WTC11 (cell line): ENCODE data around the gene ZNF521. TPM values are rescaled to one million over a fixed set of nuclear protein-coding genes. Genes with fewer than 3 reads are reported as not detected.

ENCODE experiments used
- ATAC-seq: fragments of 200-7000 bp; cut with Tn5 transposase; 2 replicates; pipeline ENCODE4 v1.10.0; 2021; ENCODE audit warnings: mild to moderate bottlenecking, moderate library complexity
- CTCF ChIA-PET: fragments of 300-600 bp; sonication (Branson Sonifier 250); formaldehyde crosslinking; loops from one replicate; lab custom pipeline; 2021; ENCODE audit warnings: antibody characterized with exemption; lab: Charles Lee
- POLR2A ChIA-PET: fragments of 350-600 bp; sonication (Branson Sonifier 250); formaldehyde crosslinking; loops from one replicate; lab custom pipeline; 2021; ENCODE audit warnings: antibody characterized with exemption; lab: Charles Lee
- DNase-seq: peaks from one replicate; pipeline ENCODE4 v3.0.0; 2021; ENCODE audit warnings: low spot score
- H3K27ac Mint-ChIP-seq: 2 replicates; pipeline ENCODE4 v1.8.0; 2021; ENCODE audit warnings: mixed read lengths
- H3K27me3 Mint-ChIP-seq: 2 replicates; pipeline ENCODE4 v1.8.0; 2021; ENCODE audit warnings: low read depth, mild to moderate bottlenecking, moderate library complexity, mixed read lengths
- H3K36me3 Mint-ChIP-seq: 2 replicates; pipeline ENCODE4 v1.8.0; 2021; ENCODE audit warnings: mixed read lengths
- H3K4me1 Mint-ChIP-seq: 2 replicates; pipeline ENCODE4 v1.8.0; 2022; ENCODE audit warnings: mixed read lengths
- H3K4me3 Mint-ChIP-seq: 2 replicates; pipeline ENCODE4 v1.8.0; 2021; ENCODE audit warnings: mild to moderate bottlenecking, moderate library complexity, mixed read lengths
- H3K9me3 Mint-ChIP-seq: 2 replicates; pipeline ENCODE4 v1.8.0; 2021; ENCODE audit warnings: mixed read lengths
- ATF1 ChIP-seq: sonication (generic); formaldehyde crosslinking; IDR thresholded peaks from 2 replicates; pipeline ENCODE4 v1.8.1; 2023; ENCODE audit warnings: mild to moderate bottlenecking, moderate library complexity, missing genetic modification reagents
- CBFB ChIP-seq: sonication (generic); formaldehyde crosslinking; IDR thresholded peaks from 2 replicates; pipeline ENCODE4 v1.8.1; 2022; ENCODE audit warnings: mild to moderate bottlenecking, low read depth, missing genetic modification reagents
- EMX1 ChIP-seq: fragments of 250-450 bp; sonication (Bioruptor Pico); IDR thresholded peaks from 2 replicates; pipeline ENCODE4 v1.8.0; 2021; ENCODE audit warnings: mild to moderate bottlenecking
- FOXK1 ChIP-seq: sonication (generic); formaldehyde crosslinking; IDR thresholded peaks from 2 replicates; pipeline ENCODE4 v1.8.0; 2022; ENCODE audit warnings: mild to moderate bottlenecking, moderate library complexity, missing genetic modification reagents
- GTF2I ChIP-seq: fragments of 250-450 bp; sonication (Bioruptor Pico); conservative IDR thresholded peaks from 2 replicates; pipeline ENCODE4 v1.4.0; 2021; ENCODE audit warnings: mild to moderate bottlenecking
- HMGA2 ChIP-seq: fragments of 250-450 bp; sonication (Bioruptor Pico); IDR thresholded peaks from 2 replicates; pipeline ENCODE4 v1.4.0; 2021; ENCODE audit warnings: mild to moderate bottlenecking, moderate library complexity
- SMAD3 ChIP-seq: sonication (generic); formaldehyde crosslinking; IDR thresholded peaks from 2 replicates; pipeline ENCODE4 v1.8.0; 2022; ENCODE audit warnings: missing genetic modification reagents, mild to moderate bottlenecking, borderline replicate concordance
- SP1 ChIP-seq: sonication (generic); formaldehyde crosslinking; conservative IDR thresholded peaks from 2 replicates; pipeline ENCODE4 v1.8.1; 2022; ENCODE audit warnings: missing genetic modification reagents
- TEAD1 ChIP-seq: sonication (generic); formaldehyde crosslinking; IDR thresholded peaks from 2 replicates; pipeline ENCODE4 v1.8.0; 2022; ENCODE audit warnings: mild to moderate bottlenecking, missing genetic modification reagents
- ZNF121 ChIP-seq: sonication (generic); formaldehyde crosslinking; IDR thresholded peaks from 2 replicates; pipeline ENCODE4 v1.8.0; 2023; ENCODE audit warnings: missing genetic modification reagents
- ZNF396 ChIP-seq: fragments of 250-450 bp; sonication (Bioruptor Pico); IDR thresholded peaks from 2 replicates; pipeline ENCODE4 v1.8.0; 2021; ENCODE audit warnings: mild to moderate bottlenecking, moderate library complexity, borderline replicate concordance
- total RNA-seq: library from RNA; stranded (reverse); gene quantifications from 3 replicates; pipeline ENCODE4 v1.2.3, GENCODE V29; 2021
- TF ChIP-seq, protein P1 (sequence below): sonication (generic); formaldehyde crosslinking; IDR thresholded peaks from 2 replicates; pipeline ENCODE4 v1.8.1; 2022; ENCODE audit warnings: missing genetic modification reagents, borderline replicate concordance
- TF ChIP-seq, protein P2 (sequence below): sonication (generic); formaldehyde crosslinking; IDR thresholded peaks from 2 replicates; pipeline ENCODE4 v1.8.1; 2023; ENCODE audit warnings: mild to moderate bottlenecking, missing genetic modification reagents, borderline replicate concordance

ZNF521 gene
- total RNA-seq, 1 experiment from 2014 or later = 15.3 TPM

DNA sequence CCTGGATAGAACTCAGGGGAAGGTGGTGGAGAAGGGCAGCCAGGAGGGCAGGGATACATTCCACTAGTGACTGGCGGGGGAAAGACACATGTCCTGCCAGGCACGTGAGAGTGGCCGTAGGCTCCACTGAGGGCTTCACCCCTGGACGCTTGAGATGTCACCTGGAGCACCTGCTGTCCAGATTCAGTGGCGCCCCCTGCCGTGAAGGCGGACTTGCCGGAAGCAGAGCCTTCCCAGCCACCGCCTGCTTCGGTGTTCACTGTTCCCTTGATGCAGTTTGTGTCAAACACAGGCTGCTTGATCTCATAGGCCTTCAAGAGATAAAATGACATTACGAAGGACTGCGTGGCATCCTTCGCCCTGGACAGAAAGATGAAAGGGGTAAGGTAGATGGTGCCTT is 335.3 kb downstream of the ZNF521 start:
- peak; percentile 47 for DNase-seq
- ChIA-PET CTCF (no interaction called here), POLR2A (interaction anchor here (0.6 kb wide), 1 partner anchor 53 kb away, joined by 3 read pairs; no protein-coding TSS in a partner anchor)
- H3K9me3 Mint-ChIP-seq = peaks cover 6% of the 10 kb centered on the region
- no peak overlapping the region for H3K27ac Mint-ChIP-seq
- H3K36me3 Mint-ChIP-seq = no peaks in the 10 kb centered on the region
- TF ChIP-seq ZNF396 (CRISPR knock-in tag) (no peak), SP1 (CRISPR knock-in tag) (no peak), GTF2I (CRISPR knock-in tag) (no peak), ATF1 (CRISPR knock-in tag) (no peak), CBFB (CRISPR knock-in tag) (no peak), FOXK1 (CRISPR knock-in tag) (no peak)
- TF ChIP-seq, protein P1, sequence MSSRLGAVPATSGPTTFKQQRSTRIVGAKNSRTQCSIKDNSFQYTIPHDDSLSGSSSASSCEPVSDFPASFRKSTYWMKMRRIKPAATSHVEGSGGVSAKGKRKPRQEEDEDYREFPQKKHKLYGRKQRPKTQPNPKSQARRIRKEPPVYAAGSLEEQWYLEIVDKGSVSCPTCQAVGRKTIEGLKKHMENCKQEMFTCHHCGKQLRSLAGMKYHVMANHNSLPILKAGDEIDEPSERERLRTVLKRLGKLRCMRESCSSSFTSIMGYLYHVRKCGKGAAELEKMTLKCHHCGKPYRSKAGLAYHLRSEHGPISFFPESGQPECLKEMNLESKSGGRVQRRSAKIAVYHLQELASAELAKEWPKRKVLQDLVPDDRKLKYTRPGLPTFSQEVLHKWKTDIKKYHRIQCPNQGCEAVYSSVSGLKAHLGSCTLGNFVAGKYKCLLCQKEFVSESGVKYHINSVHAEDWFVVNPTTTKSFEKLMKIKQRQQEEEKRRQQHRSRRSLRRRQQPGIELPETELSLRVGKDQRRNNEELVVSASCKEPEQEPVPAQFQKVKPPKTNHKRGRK (CRISPR knock-in tag) = no peak
- TF ChIP-seq, protein P2, sequence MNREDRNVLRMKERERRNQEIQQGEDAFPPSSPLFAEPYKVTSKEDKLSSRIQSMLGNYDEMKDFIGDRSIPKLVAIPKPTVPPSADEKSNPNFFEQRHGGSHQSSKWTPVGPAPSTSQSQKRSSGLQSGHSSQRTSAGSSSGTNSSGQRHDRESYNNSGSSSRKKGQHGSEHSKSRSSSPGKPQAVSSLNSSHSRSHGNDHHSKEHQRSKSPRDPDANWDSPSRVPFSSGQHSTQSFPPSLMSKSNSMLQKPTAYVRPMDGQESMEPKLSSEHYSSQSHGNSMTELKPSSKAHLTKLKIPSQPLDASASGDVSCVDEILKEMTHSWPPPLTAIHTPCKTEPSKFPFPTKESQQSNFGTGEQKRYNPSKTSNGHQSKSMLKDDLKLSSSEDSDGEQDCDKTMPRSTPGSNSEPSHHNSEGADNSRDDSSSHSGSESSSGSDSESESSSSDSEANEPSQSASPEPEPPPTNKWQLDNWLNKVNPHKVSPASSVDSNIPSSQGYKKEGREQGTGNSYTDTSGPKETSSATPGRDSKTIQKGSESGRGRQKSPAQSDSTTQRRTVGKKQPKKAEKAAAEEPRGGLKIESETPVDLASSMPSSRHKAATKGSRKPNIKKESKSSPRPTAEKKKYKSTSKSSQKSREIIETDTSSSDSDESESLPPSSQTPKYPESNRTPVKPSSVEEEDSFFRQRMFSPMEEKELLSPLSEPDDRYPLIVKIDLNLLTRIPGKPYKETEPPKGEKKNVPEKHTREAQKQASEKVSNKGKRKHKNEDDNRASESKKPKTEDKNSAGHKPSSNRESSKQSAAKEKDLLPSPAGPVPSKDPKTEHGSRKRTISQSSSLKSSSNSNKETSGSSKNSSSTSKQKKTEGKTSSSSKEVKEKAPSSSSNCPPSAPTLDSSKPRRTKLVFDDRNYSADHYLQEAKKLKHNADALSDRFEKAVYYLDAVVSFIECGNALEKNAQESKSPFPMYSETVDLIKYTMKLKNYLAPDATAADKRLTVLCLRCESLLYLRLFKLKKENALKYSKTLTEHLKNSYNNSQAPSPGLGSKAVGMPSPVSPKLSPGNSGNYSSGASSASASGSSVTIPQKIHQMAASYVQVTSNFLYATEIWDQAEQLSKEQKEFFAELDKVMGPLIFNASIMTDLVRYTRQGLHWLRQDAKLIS (CRISPR knock-in tag) = no peak
- no peak overlapping the region for H3K4me3 Mint-ChIP-seq
- H3K4me1 Mint-ChIP-seq = peaks cover 5% of the 10 kb centered on the region; the same call in 1 of the 2 replicates
- no peak for ATAC-seq
- no peaks in the 10 kb centered on the region for H3K27me3 Mint-ChIP-seq

DNA sequence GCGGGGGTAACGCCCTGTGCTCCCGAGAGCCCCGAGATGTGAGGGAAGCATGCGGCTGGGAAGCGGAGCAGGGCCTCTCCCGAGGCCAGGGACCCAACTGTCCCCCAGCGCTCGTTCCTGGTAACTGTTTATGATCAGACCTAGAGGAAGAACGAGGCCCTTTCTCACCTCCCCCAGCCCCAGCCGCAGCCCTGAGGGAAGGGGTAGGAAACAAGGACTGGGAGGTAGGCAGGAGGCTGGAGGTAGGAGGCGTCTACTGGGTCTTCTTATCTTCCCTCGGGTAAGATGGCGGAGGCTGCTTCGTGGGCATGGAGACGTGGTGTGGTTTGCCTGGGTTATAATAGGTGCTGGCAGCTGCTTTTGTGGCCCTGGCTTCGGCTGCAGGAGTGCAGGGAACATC is 335.8 kb downstream of the ZNF521 start:
- ChIA-PET POLR2A (no interaction called here), CTCF (no interaction called here)
- no peak overlapping the region for H3K4me3 Mint-ChIP-seq
- peaks cover 5% of the 10 kb centered on the region; the same call in 1 of the 2 replicates for H3K4me1 Mint-ChIP-seq
- DNase-seq (no peak), ATAC-seq (no peak)
- no peaks in the 10 kb centered on the region for H3K36me3 Mint-ChIP-seq
- H3K27ac Mint-ChIP-seq = no peak overlapping the region
- TF ChIP-seq SMAD3 (CRISPR knock-in tag) = no peak
- TF ChIP-seq EMX1 = no peak
- TF ChIP-seq GTF2I (CRISPR knock-in tag) = no peak
- no peak for TF ChIP-seq HMGA2 (CRISPR knock-in tag)
- no peak for TF ChIP-seq ZNF121 (CRISPR knock-in tag)
- TF ChIP-seq TEAD1 (CRISPR knock-in tag) = no peak
- TF ChIP-seq, all 79 proteins: peak for 0
- H3K9me3 Mint-ChIP-seq = peaks cover 6% of the 10 kb centered on the region
- H3K27me3 Mint-ChIP-seq = no peaks in the 10 kb centered on the region
